Mucosa of descending colon (tissue), 3 donors: Measurements from ENCODE around the gene TMEM198. TPM values are rescaled to one million over a fixed set of nuclear protein-coding genes. Genes with fewer than 3 reads are reported as not detected.

Source experiments
- ATAC-seq: fragments of 200-7000 bp; cut with Tn5 transposase; one replicate; pipeline ENCODE4 v1.9.1; 2020; ENCODE audit warnings: mild to moderate bottlenecking, moderate library complexity
- DNase-seq, 3 donors: peaks; one replicate each; pipeline ENCODE4 v3.0.0-alpha.2; 2020
- H3K36me3 ChIP-seq: fragments of 200-600 bp; one replicate; pipeline ENCODE4 v1.8.0; 2021; ENCODE audit warnings: low read depth, mild to moderate bottlenecking
- H3K4me1 ChIP-seq: fragments of 200-600 bp; one replicate; pipeline ENCODE4 v1.8.0; 2021; ENCODE audit warnings: low read depth, mild to moderate bottlenecking
- H3K4me3 ChIP-seq: fragments of 200-600 bp; one replicate; pipeline ENCODE4 v1.8.0; 2021; ENCODE audit warnings: mild to moderate bottlenecking
- H3K9me3 ChIP-seq: fragments of 200-600 bp; one replicate; pipeline ENCODE4 v1.8.0; 2021; ENCODE audit warnings: mild to moderate bottlenecking
- intact Hi-C, 2 donors: fragments of 100-400 bp; cut with DNase I in 1 of 2; cut with micrococcal nuclease in 1 of 2; formaldehyde crosslinking; loops; one replicate each; pipeline versions ENCODE4 v1.11.0 to v1.11.1; 2022; cut with DNase I, micrococcal nuclease
- total RNA-seq, 3 donors: library from RNA; stranded (reverse); fragmentation: NEBNext Ultra II Directional in 2 of 3; extraction: Animal tissue kit (Norgen Biotek cat#: 25700) in 2 of 3; gene quantifications; one replicate each; pipeline versions ENCODE4 v1.2.1 to v1.2.4, GENCODE V29; 2021 to 2023
- TF ChIP-seq, protein P1 (sequence below): fragments of 200-600 bp; IDR thresholded peaks from one replicate; pipeline ENCODE4 v1.8.0; 2022; ENCODE audit warnings: antibody characterized with exemption, mild to moderate bottlenecking
- donor health status: DM: no; HTN: no; CAD: no; lungs with moderate emphysema.
- donor health status: DM: no; HTN: no; CAD: no.
- donor health status: DM: no; HTN: yes; CAD: no.

Gene TMEM198
- total RNA-seq, 3 donors from 2014 or later = 0.69 to 2.7 (median 2.7) TPM

GRCh38 chr2:219521066-219521880 is 22.6 kb upstream of the TMEM198 start:
- H3K9me3 ChIP-seq = no peaks in the 10 kb centered on the region
- H3K4me3 ChIP-seq = no peak overlapping the region
- TF ChIP-seq, protein P1, sequence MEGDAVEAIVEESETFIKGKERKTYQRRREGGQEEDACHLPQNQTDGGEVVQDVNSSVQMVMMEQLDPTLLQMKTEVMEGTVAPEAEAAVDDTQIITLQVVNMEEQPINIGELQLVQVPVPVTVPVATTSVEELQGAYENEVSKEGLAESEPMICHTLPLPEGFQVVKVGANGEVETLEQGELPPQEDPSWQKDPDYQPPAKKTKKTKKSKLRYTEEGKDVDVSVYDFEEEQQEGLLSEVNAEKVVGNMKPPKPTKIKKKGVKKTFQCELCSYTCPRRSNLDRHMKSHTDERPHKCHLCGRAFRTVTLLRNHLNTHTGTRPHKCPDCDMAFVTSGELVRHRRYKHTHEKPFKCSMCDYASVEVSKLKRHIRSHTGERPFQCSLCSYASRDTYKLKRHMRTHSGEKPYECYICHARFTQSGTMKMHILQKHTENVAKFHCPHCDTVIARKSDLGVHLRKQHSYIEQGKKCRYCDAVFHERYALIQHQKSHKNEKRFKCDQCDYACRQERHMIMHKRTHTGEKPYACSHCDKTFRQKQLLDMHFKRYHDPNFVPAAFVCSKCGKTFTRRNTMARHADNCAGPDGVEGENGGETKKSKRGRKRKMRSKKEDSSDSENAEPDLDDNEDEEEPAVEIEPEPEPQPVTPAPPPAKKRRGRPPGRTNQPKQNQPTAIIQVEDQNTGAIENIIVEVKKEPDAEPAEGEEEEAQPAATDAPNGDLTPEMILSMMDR = no peak
- DNase-seq (peak in 1 of 3 donors; percentile 47), ATAC-seq (peak; percentile 36)
- intact Hi-C loops = no loop called here
- no peaks in the 10 kb centered on the region for H3K36me3 ChIP-seq
- no peaks in the 10 kb centered on the region for H3K4me1 ChIP-seq

GRCh38 chr2:219522111-219523030 is 21.5 kb upstream of the TMEM198 start:
- peak in 1 of 3 donors; percentile 47 for DNase-seq
- no peaks in the 10 kb centered on the region for H3K4me1 ChIP-seq
- no peaks in the 10 kb centered on the region for H3K36me3 ChIP-seq
- intact Hi-C loops = no loop called here
- no peaks in the 10 kb centered on the region for H3K9me3 ChIP-seq
- peak; percentile 16 for ATAC-seq
- no peak overlapping the region for H3K4me3 ChIP-seq
- TF ChIP-seq, protein P1 = no peak

DNA sequence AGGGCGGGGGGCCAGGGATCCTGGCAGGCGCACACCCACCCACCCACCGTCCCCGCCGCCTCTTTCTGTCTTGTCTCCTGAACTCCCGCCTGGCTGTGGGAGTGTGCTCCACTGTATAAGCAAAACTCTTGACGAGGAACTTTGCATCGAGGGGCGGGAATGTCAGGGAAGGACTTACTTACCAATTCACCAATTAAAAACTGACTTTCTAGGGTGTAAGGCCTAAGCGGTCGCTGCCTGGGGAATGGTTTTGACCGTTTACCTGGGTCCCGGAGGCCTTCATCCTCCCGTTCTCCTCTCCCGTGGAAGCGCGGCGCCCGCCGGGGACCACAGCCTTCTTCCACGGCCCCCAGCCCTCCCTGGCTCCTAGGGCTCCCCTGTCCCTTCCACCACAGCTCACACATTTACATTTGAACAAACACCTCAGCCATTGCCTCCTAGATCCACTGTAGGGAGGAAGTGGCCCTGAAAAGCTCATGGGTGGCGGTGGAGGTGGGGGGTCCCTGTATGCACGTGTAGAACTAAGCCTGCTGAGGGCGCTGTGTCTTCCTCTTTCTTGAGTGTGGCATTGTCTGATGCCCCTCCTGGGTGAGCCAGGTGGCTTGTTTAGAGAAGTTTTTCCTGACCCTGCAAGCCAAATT is 20.7 kb upstream of the TMEM198 start:
- Histone ChIP-seq H3K4me3 (no peak overlapping the region), H3K36me3 (no peaks in the 10 kb centered on the region), H3K9me3 (no peaks in the 10 kb centered on the region), H3K4me1 (no peaks in the 10 kb centered on the region)
- intact Hi-C loops = no loop called here
- no peak for ATAC-seq
- DNase-seq = peak in 1 of 3 donors; percentile 25
- TF ChIP-seq, protein P1 = no peak

DNA sequence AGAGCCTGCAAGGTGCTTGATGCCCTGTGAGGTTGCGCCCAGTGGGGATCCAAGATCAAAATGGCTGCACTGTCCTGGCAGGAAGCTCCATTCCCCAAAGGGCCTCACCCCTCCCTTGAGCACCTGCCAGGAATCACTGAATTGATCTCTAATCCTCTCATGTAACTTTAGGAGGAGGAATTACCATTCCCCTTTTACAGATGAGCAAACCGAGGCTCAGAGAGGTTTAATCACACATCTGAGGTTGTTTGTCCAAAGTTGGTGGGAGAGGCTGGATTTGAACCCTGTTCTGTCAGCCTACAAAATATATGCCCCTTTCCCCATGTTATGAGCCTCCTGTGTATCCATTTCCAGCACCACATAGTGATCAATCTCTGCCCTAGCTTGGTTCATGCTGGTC is 19.0 kb upstream of the TMEM198 start:
- DNase-seq = no peak
- Histone ChIP-seq H3K4me3 (no peak overlapping the region), H3K36me3 (no peaks in the 10 kb centered on the region), H3K4me1 (no peaks in the 10 kb centered on the region), H3K9me3 (no peaks in the 10 kb centered on the region)
- TF ChIP-seq, protein P1 = no peak
- ATAC-seq = no peak
- intact Hi-C loops = loop anchor here in 1 of 2 donors (5.0 kb wide), 1 partner anchor 123 kb away; no protein-coding TSS in a partner anchor

DNA sequence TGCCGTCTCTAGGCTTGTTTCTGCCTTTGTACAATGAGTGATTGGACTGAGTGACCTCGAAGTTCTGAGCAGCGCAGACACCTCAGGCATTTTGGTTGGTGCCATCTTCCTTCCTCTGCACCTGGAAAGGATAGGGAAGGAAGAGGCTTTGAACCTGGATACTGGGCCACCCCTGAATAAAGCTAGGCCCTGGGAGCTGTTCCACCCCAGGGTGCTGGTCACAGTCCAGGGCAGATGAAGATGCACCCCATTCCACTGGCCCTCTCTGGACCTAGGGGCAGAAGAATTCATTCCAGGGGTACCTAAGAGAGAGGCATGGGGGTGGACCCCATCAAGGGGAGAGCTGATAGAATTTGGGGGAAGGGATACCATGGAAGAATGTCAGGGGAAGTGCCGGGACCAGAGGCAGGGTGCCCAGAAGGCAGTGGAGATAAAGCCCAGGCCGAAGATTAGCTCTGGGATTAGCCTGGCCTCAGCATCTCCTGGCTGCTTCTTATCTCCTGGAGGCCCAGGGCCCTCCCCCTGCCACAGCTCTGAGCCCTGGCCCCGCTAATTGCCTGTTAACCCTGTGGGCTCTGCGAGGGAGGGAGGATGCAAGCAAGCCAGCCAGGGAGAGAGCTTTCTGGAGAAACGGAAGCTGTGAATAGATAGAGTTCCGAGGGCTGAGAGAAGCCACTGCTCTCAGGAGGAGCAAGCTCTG is 18.1 kb upstream of the TMEM198 start:
- intact Hi-C loops = loop anchor here in 1 of 2 donors (5.0 kb wide), 1 partner anchor 123 kb away; no protein-coding TSS in a partner anchor
- Histone ChIP-seq H3K4me1 (no peaks in the 10 kb centered on the region), H3K4me3 (no peak overlapping the region), H3K36me3 (no peaks in the 10 kb centered on the region), H3K9me3 (no peaks in the 10 kb centered on the region)
- no peak for DNase-seq
- TF ChIP-seq, protein P1 = no peak
- ATAC-seq = no peak
